ENCODE results near the gene S100PBP. TPM values are rescaled to one million over a fixed set of nuclear protein-coding genes. Genes with fewer than 3 reads are reported as not detected.
A peak's percentile ranks its signal among the peaks of the same experiment; 100 is the strongest.

The S100PBP gene
- total RNA-seq, 2 donors from 2014 or later = 15.6 to 27.0 TPM

DNA sequence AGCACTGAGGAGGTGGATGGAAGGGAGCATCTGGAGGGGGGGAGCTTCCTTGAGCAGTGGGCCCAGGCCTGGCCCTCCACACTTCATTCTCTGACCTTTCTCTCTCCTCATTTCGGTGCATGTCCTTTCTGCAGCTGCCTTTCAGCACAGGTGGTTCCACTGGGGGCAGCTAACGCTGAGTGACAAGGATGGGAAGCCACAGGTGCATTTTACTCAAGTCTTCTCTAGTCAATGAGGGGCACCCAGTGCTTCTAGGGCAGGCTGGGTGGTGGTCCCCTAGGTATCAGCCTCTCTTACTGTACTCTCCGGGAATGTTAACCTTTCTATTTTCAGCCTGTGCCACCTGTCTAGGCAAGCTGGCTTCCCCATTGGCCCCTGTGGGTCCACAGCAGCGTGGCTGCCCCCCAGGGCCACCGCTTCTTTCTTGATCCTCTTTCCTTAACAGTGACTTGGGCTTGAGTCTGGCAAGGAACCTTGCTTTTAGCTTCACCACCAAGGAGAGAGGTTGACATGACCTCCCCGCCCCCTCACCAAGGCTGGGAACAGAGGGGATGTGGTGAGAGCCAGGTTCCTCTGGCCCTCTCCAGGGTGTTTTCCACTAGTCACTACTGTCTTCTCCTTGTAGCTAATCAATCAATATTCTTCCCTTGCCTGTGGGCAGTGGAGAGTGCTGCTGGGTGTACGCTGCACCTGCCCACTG is 43.5 kb upstream of the S100PBP start:
- intact Hi-C loops (cut with DNase I) = loop anchor here (5.0 kb wide), 1 partner anchor 62 kb away; no protein-coding TSS in a partner anchor
- peak in 1 of 3 donors; percentile 8 for TF ChIP-seq POLR2A (IDR thresholded peaks at IDR 0.05)
- TF ChIP-seq, protein P1, sequence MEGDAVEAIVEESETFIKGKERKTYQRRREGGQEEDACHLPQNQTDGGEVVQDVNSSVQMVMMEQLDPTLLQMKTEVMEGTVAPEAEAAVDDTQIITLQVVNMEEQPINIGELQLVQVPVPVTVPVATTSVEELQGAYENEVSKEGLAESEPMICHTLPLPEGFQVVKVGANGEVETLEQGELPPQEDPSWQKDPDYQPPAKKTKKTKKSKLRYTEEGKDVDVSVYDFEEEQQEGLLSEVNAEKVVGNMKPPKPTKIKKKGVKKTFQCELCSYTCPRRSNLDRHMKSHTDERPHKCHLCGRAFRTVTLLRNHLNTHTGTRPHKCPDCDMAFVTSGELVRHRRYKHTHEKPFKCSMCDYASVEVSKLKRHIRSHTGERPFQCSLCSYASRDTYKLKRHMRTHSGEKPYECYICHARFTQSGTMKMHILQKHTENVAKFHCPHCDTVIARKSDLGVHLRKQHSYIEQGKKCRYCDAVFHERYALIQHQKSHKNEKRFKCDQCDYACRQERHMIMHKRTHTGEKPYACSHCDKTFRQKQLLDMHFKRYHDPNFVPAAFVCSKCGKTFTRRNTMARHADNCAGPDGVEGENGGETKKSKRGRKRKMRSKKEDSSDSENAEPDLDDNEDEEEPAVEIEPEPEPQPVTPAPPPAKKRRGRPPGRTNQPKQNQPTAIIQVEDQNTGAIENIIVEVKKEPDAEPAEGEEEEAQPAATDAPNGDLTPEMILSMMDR (IDR thresholded peaks at IDR 0.05) = no peak
- ATAC-seq (no peak), DNase-seq (no peak)
- H3K9me3 ChIP-seq = peaks cover 0 to 2% (median 0%) of the 10 kb centered on the region in 3 donors
- WGBS, 2 donors = 64 to 66% methylated on average over 7 of the region's 7 CpGs
- H3K27ac ChIP-seq = peak overlapping the region in 3 of 4 donors; percentile 0 to 62 (median 50)
- H3K4me3 ChIP-seq = no peak overlapping the region
- peaks cover 36% of the 10 kb centered on the region for H3K4me1 ChIP-seq
- H3K36me3 ChIP-seq (replicated peaks in 1 of 2; ENCODE audit: insufficient read depth in 1 of 2, low read depth in 2 of 2) = peaks cover 7 to 9% of the 10 kb centered on the region in 2 donors
- H3K27me3 ChIP-seq = no peaks in the 10 kb centered on the region

DNA sequence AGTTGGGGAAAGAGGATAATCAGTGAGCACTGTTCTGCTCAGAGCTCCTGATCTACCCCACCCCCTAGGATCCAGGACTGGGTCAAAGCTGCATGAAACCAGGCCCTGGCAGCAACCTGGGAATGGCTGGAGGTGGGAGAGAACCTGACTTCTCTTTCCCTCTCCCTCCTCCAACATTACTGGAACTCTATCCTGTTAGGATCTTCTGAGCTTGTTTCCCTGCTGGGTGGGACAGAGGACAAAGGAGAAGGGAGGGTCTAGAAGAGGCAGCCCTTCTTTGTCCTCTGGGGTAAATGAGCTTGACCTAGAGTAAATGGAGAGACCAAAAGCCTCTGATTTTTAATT is 43.0 kb upstream of the S100PBP start:
- TF ChIP-seq, protein P1 (IDR thresholded peaks at IDR 0.05) = no peak
- TF ChIP-seq POLR2A (IDR thresholded peaks at IDR 0.05) = no peak
- DNase-seq (no peak), ATAC-seq (no peak)
- Histone ChIP-seq H3K27ac (peak overlapping the region in 3 of 4 donors; percentile 0 to 62 (median 50)), H3K27me3 (no peaks in the 10 kb centered on the region), H3K9me3 (peaks cover 0 to 2% (median 0%) of the 10 kb centered on the region in 3 donors), H3K36me3 (replicated peaks in 1 of 2; ENCODE audit: insufficient read depth in 1 of 2, low read depth in 2 of 2) (peaks cover 7 to 9% of the 10 kb centered on the region in 2 donors), H3K4me1 (peaks cover 30% of the 10 kb centered on the region), H3K4me3 (no peak overlapping the region)
- intact Hi-C loops (cut with DNase I) = loop anchor here (5.0 kb wide), 1 partner anchor 62 kb away; no protein-coding TSS in a partner anchor

DNA sequence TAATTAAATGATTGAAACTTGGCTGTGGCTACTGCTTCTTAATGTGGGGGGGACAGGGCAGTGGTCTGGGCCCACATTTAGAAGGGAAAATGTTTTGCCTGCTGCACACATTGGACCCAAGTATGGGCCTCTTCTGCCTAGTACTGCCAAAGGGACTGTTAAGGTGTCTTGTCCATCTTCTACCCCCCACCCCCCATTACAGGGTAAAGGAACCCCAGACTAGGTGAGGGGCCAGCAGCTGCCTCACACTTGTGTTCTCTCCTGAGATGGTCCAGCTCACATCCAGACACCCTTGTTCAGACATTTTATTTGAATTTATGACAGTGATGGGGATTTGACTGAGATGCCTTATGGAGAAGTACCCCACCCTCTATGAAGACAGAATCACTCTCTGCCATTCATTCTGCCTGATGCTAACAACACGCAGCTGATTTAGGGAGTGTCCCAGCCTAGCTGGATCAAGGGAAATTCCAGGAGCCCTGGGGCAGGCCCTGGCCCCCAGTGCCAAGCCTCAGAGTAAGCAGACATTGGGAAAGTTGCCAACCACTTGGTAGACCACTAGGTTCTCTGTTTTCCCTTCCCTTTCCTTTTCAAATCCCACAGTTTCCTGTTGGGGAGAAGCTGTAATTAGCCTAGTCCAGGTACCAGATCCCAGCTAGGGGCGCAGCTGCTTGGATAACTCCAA is 42.4 kb upstream of the S100PBP start:
- intact Hi-C loops (cut with DNase I) = loop anchor here (5.0 kb wide), 1 partner anchor 63 kb away; no protein-coding TSS in a partner anchor
- peaks cover 9% of the 10 kb centered on the region in 2 donors for H3K36me3 ChIP-seq (replicated peaks in 1 of 2; ENCODE audit: insufficient read depth in 1 of 2, low read depth in 2 of 2)
- H3K9me3 ChIP-seq = peaks cover 0 to 2% (median 0%) of the 10 kb centered on the region in 3 donors
- ATAC-seq (peak; percentile 10), DNase-seq (peak in 3 of 4 donors; percentile 33 to 46 (median 38))
- TF ChIP-seq, protein P1 (IDR thresholded peaks at IDR 0.05) = no peak
- no peak for TF ChIP-seq POLR2A (IDR thresholded peaks at IDR 0.05)
- 59 to 65% methylated on average over 2 of the region's 2 CpGs for WGBS, 2 donors
- no peak overlapping the region for H3K4me3 ChIP-seq
- peaks cover 28% of the 10 kb centered on the region for H3K4me1 ChIP-seq
- peak overlapping the region in 2 of 4 donors; percentile 46 to 62 for H3K27ac ChIP-seq
- no peaks in the 10 kb centered on the region for H3K27me3 ChIP-seq

DNA sequence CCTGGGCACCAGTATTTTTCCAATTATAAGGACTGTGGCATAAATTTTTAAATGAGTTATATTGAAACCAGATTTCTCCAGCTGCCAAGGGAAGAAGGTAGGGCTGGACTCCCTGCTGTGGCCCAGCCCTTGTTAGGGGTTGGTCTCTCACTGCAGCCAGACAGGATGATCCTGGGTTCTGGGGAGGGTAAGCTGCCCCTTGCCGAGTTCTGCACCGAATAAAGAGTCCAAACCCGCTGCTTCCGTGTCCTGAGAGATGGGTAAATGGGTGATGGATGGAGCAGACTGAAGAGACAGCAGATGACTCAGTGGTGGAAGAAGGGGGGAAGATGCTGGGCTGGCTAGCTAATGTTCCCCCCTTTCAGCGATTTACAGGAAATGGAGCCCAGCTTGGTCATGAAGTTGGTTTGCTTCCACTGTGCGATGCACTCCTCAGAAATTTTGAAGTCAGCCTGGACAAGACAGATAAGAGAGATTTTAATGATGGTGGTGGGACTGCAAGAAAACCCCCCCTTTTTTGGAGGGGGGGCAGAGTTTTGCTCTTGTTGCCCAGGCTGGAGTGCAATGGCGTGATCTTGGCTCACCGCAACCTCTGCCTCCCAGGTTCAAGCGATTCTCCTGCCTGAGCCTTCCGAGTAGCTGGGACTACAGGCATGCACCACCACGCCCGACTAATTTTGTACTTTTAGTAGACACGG is 41.7 kb upstream of the S100PBP start:
- Histone ChIP-seq H3K4me3 (no peak overlapping the region), H3K36me3 (replicated peaks in 1 of 2; ENCODE audit: insufficient read depth in 1 of 2, low read depth in 2 of 2) (peaks cover 5 to 10% of the 10 kb centered on the region in 2 donors), H3K27ac (peak overlapping the region in 2 of 4 donors; percentile 46 to 62), H3K9me3 (peaks cover 0 to 2% (median 0%) of the 10 kb centered on the region in 3 donors), H3K4me1 (peaks cover 28% of the 10 kb centered on the region), H3K27me3 (no peaks in the 10 kb centered on the region)
- DNase-seq (no peak), ATAC-seq (no peak)
- intact Hi-C loops (cut with DNase I) = no loop called here
- WGBS, 2 donors = 79 to 84% methylated on average over 13 of the region's 13 CpGs
- no peak for TF ChIP-seq POLR2A (IDR thresholded peaks at IDR 0.05)
- TF ChIP-seq, protein P1 (IDR thresholded peaks at IDR 0.05) = no peak
